ENCODE data around the gene MCTP1.

Gene MCTP1

GRCh38 chr5:94750681-94751080 is 534.2 kb downstream of the MCTP1 start:
- in situ Hi-C loops (cut with HindIII; ENCODE audit: low sequenced_read_pairs) = no loop called here
- no peak overlapping the region for H3K4me3 ChIP-seq (ENCODE audit: low read depth, low read length)
- no peak for TF ChIP-seq CTCF (IDR thresholded peaks at IDR 0.05; ENCODE audit: low read depth, low read length, missing control alignments)
- no peak for DNase-seq (ENCODE audit: low read depth)

GRCh38 chr5:94749042-94749441 is 535.9 kb downstream of the MCTP1 start:
- H3K4me3 ChIP-seq (ENCODE audit: low read depth, low read length) = no peak overlapping the region
- no peak for TF ChIP-seq CTCF (IDR thresholded peaks at IDR 0.05; ENCODE audit: low read depth, low read length, missing control alignments)
- DNase-seq (ENCODE audit: low read depth) = no peak
- in situ Hi-C loops (cut with HindIII; ENCODE audit: low sequenced_read_pairs) = no loop called here

- no peak for TF ChIP-seq CTCF (IDR thresholded peaks at IDR 0.05; ENCODE audit: low read depth, low read length, missing control alignments)
- no peak overlapping the region for H3K4me3 ChIP-seq (ENCODE audit: low read depth, low read length)
- in situ Hi-C loops (cut with HindIII; ENCODE audit: low sequenced_read_pairs) = no loop called here
- no peak for DNase-seq (ENCODE audit: low read depth)
Observed at GRCh38 chr5:94748212-94748611, 536.7 kb downstream of the MCTP1 start.

GRCh38 chr5:94747371-94747770 is 537.5 kb downstream of the MCTP1 start:
- H3K4me3 ChIP-seq (ENCODE audit: low read depth, low read length) = no peak overlapping the region
- DNase-seq (ENCODE audit: low read depth) = no peak
- in situ Hi-C loops (cut with HindIII; ENCODE audit: low sequenced_read_pairs) = no loop called here
- TF ChIP-seq CTCF (IDR thresholded peaks at IDR 0.05; ENCODE audit: low read depth, low read length, missing control alignments) = no peak

- in situ Hi-C loops (cut with HindIII; ENCODE audit: low sequenced_read_pairs) = no loop called here
- DNase-seq (ENCODE audit: low read depth) = no peak
- TF ChIP-seq CTCF (IDR thresholded peaks at IDR 0.05; ENCODE audit: low read depth, low read length, missing control alignments) = no peak
- H3K4me3 ChIP-seq (ENCODE audit: low read depth, low read length) = no peak overlapping the region
Observed at GRCh38 chr5:94746731-94747124, 538.2 kb downstream of the MCTP1 start.

GRCh38 chr5:94745786-94746730 is 538.8 kb downstream of the MCTP1 start:
- in situ Hi-C loops (cut with HindIII; ENCODE audit: low sequenced_read_pairs) = no loop called here
- no peak overlapping the region for H3K4me3 ChIP-seq (ENCODE audit: low read depth, low read length)
- DNase-seq (ENCODE audit: low read depth) = no peak
- no peak for TF ChIP-seq CTCF (IDR thresholded peaks at IDR 0.05; ENCODE audit: low read depth, low read length, missing control alignments)
